Measurements from ENCODE around the gene CACNA2D4.

Gene CACNA2D4

DNA sequence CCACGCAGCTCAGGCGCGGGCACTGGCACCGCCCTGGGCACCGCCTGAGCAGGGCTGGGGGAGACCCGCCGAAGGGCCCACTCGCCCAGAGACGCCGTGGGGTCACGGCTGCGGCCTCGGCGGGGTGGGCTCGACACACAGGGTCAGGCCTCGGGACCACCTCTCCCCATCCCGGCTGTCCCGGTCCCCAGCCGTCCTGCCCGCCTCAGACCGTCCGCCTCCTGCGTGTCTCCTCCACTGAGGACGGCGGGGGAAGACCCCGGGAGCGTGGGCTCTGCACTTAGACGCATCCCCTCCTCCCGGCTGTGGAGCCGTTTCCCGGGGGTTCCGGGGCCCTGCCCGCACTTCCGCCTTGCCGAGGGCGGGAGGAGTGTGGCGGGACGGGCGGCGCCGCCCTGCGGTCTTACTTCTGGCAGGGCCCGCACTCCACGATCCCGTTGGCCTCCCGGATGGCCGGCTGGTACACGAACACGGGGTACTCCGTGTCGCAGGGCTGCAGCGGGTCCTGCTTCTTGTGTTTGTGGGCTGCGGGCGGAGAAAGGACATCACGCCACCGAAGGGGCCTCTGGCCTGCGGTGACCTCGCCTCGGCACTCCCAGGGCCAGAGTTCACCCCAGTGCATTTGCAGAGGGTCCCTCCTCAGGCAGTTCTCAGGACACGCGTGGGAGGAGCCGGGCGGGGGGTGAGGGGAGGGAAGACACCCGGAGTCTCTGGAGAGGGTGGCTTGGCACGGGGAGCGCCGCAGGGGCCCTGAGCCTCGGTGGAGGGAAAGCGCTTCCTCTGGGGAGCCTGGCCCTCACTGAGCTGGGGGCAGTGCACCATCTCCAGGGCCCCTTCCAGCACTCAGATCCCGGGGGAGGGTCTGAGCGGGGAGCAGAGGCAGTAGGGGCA, 121.2 kb downstream of the CACNA2D4 start:
- H4K20me1 ChIP-seq (ENCODE audit: insufficient read depth), result no peaks in the 10 kb centered on the region
- peak overlapping the region; percentile 78 for H2AFZ ChIP-seq (ENCODE audit: low read depth)
- no peak overlapping the region for H3K4me3 ChIP-seq (IDR thresholded peaks at IDR 0.05; ENCODE audit: insufficient read depth, low read depth, low read length)
- peak overlapping the region; percentile 22; the same call in 1 of the 2 replicates for H3K9ac ChIP-seq
- H3K27me3 ChIP-seq (ENCODE audit: insufficient read depth, low read depth), result no peaks in the 10 kb centered on the region
- TF ChIP-seq, protein P1, sequence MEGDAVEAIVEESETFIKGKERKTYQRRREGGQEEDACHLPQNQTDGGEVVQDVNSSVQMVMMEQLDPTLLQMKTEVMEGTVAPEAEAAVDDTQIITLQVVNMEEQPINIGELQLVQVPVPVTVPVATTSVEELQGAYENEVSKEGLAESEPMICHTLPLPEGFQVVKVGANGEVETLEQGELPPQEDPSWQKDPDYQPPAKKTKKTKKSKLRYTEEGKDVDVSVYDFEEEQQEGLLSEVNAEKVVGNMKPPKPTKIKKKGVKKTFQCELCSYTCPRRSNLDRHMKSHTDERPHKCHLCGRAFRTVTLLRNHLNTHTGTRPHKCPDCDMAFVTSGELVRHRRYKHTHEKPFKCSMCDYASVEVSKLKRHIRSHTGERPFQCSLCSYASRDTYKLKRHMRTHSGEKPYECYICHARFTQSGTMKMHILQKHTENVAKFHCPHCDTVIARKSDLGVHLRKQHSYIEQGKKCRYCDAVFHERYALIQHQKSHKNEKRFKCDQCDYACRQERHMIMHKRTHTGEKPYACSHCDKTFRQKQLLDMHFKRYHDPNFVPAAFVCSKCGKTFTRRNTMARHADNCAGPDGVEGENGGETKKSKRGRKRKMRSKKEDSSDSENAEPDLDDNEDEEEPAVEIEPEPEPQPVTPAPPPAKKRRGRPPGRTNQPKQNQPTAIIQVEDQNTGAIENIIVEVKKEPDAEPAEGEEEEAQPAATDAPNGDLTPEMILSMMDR (conservative IDR thresholded peaks at IDR 0.05; ENCODE audit: low read depth, low read length), result no peak
- H3K36me3 ChIP-seq (ENCODE audit: insufficient read depth), result no peaks in the 10 kb centered on the region
- H3K4me1 ChIP-seq (ENCODE audit: low read depth, poor library complexity, severe bottlenecking), result peaks cover 5% of the 10 kb centered on the region
- H3K4me2 ChIP-seq, result peak overlapping the region; percentile 87; the same call in 1 of the 2 replicates
- H3K79me2 ChIP-seq (ENCODE audit: insufficient read depth, low read depth), result no peaks in the 10 kb centered on the region
- no peak overlapping the region for H3K27ac ChIP-seq

GRCh38 chr12:1796515-1797010, 121.9 kb downstream of the CACNA2D4 start:
- H2AFZ ChIP-seq (ENCODE audit: low read depth), result peak overlapping the region; percentile 78

DNA sequence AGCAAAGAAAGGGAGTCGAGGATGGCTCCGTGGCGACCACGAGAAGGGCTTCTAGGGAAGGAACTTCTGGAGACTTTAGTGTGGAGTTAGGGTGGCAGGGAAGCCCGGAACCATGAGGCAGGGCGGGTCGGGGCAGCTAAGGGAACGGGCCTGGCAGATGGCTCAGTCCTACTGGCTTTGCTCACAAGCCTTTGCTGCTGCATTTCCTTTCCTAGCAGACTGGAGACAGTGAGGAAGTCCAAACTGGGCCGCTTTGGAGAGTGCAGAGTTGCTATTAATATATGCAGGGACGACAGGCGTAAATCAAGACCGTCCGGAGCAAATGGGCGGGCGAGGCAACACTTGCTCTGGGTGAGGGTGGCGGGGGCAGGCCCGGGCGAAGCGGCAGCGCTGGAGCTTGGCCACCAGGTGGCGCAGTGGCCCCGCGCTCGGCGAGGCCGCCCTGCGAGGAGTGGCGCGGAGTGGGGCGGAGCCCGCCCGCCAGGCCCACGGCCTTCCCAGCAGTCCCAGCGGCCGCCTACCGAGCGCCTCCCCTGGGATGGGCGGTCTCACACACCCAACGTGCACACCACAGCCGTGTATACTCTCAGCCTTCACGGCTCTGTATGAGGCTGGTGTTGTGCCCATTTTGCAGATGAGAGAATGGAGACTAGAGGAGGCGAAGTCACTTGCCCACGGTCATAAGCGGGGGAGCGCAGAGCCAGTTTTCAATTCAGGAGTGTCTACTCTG, 122.5 kb downstream of the CACNA2D4 start:
- H3K27ac ChIP-seq, result no peak overlapping the region

More at GRCh38 chr12:1796515-1797010, 121.9 kb downstream of the CACNA2D4 start:
- Histone ChIP-seq H3K79me2 (ENCODE audit: insufficient read depth, low read depth) (no peaks in the 10 kb centered on the region), H3K9ac (peak overlapping the region; percentile 22; the same call in 1 of the 2 replicates), H3K36me3 (ENCODE audit: insufficient read depth) (no peaks in the 10 kb centered on the region), H3K27me3 (ENCODE audit: insufficient read depth, low read depth) (no peaks in the 10 kb centered on the region), H3K4me2 (peak overlapping the region; percentile 87), H3K27ac (no peak overlapping the region), H4K20me1 (ENCODE audit: insufficient read depth) (no peaks in the 10 kb centered on the region), H3K4me3 (IDR thresholded peaks at IDR 0.05; ENCODE audit: insufficient read depth, low read depth, low read length) (no peak overlapping the region), H3K4me1 (ENCODE audit: low read depth, poor library complexity, severe bottlenecking) (peaks cover 5% of the 10 kb centered on the region)
- TF ChIP-seq, protein P1 (conservative IDR thresholded peaks at IDR 0.05; ENCODE audit: low read depth, low read length), result no peak

DNA sequence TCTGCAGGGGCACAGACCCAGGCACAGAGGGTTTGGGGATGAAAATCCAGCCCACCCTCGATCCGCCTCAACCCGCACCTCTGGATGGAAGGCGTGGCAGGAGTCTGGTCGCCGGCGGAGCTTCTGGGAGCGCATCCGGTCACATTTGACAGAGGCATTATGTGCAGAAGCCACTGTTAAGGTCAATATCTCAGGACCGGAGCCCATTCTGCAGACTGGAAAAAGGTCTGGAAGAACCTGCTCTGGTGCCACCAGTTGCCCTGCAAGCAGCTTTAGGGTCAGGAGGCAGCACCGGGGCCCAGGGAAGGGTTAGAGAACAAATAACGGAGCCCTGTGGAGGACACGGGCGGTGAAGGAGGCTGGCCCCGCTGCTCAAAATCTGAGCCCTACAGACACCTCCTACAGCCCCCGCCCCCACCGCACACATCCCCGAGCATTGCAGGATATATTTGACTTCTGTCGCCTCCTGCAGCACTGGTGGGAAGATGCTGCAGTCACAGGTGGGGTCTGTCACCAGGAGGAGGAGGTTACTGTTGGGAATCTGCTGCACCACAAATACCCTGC, 123.1 kb downstream of the CACNA2D4 start:
- Histone ChIP-seq H3K4me1 (ENCODE audit: low read depth, poor library complexity, severe bottlenecking) (peaks cover 13% of the 10 kb centered on the region), H3K36me3 (ENCODE audit: insufficient read depth) (no peaks in the 10 kb centered on the region), H3K4me3 (IDR thresholded peaks at IDR 0.05; ENCODE audit: insufficient read depth, low read depth, low read length) (no peak overlapping the region), H3K9ac (no peak overlapping the region), H2AFZ (ENCODE audit: low read depth) (peak overlapping the region; percentile 78; the same call in 1 of the 2 replicates), H3K27me3 (ENCODE audit: insufficient read depth, low read depth) (no peaks in the 10 kb centered on the region), H3K4me2 (peak overlapping the region; percentile 49; the same call in 1 of the 2 replicates), H4K20me1 (ENCODE audit: insufficient read depth) (no peaks in the 10 kb centered on the region), H3K79me2 (ENCODE audit: insufficient read depth, low read depth) (no peaks in the 10 kb centered on the region), H3K27ac (no peak overlapping the region)
- TF ChIP-seq, protein P1 (conservative IDR thresholded peaks at IDR 0.05; ENCODE audit: low read depth, low read length), result no peak

More for the DNA sequence above, 122.5 kb downstream of the CACNA2D4 start:
- H2AFZ ChIP-seq (ENCODE audit: low read depth), result peak overlapping the region; percentile 78
- H4K20me1 ChIP-seq (ENCODE audit: insufficient read depth), result no peaks in the 10 kb centered on the region
- H3K27me3 ChIP-seq (ENCODE audit: insufficient read depth, low read depth), result no peaks in the 10 kb centered on the region
- TF ChIP-seq, protein P1 (conservative IDR thresholded peaks at IDR 0.05; ENCODE audit: low read depth, low read length), result peak; percentile 84
- H3K9ac ChIP-seq, result peak overlapping the region; percentile 22; the same call in 1 of the 2 replicates
- peak overlapping the region; percentile 87 for H3K4me2 ChIP-seq
- no peak overlapping the region for H3K4me3 ChIP-seq (IDR thresholded peaks at IDR 0.05; ENCODE audit: insufficient read depth, low read depth, low read length)
- no peaks in the 10 kb centered on the region for H3K79me2 ChIP-seq (ENCODE audit: insufficient read depth, low read depth)
- H3K4me1 ChIP-seq (ENCODE audit: low read depth, poor library complexity, severe bottlenecking), result peaks cover 10% of the 10 kb centered on the region
- H3K36me3 ChIP-seq (ENCODE audit: insufficient read depth), result no peaks in the 10 kb centered on the region

Data from KMS-11 (cell line).